ACHN (cell line): ENCODE data around the gene KLK7.

ENCODE experiments used
- DNase-seq: peaks from one replicate; pipeline ENCODE4 v3.0.0-alpha.2; 2015
- in situ Hi-C: cut with HindIII; loops from 2 replicates; pipeline ENCODE4 v1.10.0; 2017; ENCODE audit warnings: low sequenced_read_pairs, low pct_ligation_motif_present, low pct_unique_long_range_greater_than_20kb

KLK7 gene

DNA sequence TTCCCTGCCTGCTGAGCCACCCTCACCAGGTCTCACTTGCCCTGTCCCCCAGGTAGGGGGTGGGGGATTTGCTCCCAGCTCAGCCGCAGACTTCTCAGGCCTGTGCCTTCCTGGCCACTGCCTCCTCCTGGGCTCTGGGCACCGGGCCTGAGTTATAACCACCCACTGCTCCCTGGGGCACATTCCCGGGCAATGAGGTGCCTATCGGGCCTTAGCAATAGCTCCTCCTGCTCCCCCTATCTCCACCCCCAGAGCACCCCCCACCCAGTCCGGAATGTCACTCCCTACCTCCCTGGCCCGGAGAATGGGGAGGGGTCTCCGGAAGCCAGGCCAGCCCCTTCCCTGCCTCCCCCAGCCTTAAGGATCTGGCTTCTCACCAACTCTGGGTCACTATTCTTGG is 30.8 kb downstream of the KLK7 start, which contains the start of gene KLK5:
Gene KLK5, minus strand, starts transcription at position 129 of the 400 bp plus-strand sequence. CDS start 381 bp downstream, outside the sequence.
- in situ Hi-C loops = no loop called here

DNA sequence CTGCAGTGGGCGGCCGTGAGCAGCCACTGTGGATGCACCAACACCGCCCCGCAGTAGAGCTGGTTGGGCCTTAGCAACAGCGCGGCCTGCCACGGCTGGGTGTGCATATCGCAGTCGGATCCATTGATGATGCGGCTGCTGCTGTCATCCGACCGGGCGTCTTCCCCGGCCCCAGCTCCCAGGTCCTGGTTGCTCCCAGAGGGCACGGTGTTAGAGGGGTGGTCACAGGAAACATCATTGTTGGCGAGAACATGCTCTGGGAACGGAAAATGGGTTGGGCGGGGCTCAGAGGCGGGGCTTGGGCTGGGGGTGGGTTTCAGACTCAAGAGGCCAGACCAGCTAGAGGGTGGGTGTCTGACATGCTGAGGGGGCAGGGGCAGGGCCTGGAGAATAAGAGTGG is 33.9 kb downstream of the KLK7 start:
- DNase-seq = no peak
- in situ Hi-C loops = no loop called here

More for the DNA sequence above, 30.8 kb downstream of the KLK7 start, which contains the start of gene KLK5:
- no peak for DNase-seq

- in situ Hi-C loops = no loop called here
Observed at GRCh38 chr19:50947123-50947522, 36.6 kb downstream of the KLK7 start.

DNA sequence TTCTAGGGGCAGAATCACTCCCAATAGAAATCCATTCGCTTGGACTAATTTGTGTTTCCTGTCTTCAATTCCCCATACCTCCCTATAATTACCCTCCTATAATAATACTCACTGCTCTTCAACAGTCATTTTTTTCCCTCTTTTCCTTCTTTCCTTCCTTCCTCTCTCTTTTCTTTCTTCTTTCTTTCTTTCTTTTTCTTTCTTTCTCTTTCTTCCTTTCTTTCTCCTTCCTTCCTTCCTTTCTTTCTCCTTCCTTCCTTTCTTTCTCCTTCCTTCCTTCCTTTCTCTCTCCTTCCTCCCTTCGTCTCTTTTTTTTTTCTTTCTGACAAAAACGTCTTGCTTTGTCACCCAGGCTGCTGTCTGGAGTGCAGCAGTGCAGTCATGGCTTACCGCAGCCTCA is 38.9 kb downstream of the KLK7 start:
- in situ Hi-C loops = no loop called here
- no peak for DNase-seq

More at GRCh38 chr19:50947123-50947522, 36.6 kb downstream of the KLK7 start:
- no peak for DNase-seq

DNA sequence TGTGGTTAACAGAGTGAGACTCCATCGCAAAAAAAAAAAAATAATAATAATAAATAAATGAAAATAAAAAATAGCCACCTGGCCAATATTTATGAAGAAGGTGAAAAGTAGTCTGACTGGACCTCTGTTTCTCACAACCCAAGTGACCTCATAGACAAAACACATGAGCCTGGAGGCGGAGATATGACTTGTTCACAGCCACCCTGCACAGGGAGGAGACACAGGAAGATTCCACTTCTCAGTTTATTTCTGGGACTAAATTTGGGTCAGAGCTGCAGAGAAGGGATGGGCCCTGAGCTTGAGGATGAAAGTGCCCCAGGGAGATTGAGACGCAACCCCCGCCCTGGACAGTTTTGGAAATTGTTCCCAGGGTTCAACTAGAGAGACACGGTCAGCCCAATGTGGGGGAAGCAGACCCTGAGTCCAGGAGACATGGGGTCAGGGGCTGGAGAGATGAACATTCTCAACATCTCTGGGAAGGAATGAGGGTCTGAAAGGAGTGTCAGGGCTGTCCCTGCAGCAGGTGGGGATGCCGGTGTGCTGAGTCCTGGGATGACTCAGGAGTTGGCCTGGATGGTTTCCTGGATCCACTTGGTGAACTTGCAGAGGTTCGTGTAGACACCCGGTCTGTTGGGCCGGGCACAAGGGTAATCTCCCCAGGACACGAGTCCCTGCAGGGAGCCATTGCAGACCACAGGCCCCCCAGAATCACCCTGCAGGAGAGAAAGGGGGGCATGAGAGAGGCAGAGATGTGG is 40.5 kb downstream of the KLK7 start:
- DNase-seq = no peak
- in situ Hi-C loops = no loop called here

- in situ Hi-C loops = no loop called here
- no peak for DNase-seq
Observed at GRCh38 chr19:50939596-50939995, 44.1 kb downstream of the KLK7 start.

DNA sequence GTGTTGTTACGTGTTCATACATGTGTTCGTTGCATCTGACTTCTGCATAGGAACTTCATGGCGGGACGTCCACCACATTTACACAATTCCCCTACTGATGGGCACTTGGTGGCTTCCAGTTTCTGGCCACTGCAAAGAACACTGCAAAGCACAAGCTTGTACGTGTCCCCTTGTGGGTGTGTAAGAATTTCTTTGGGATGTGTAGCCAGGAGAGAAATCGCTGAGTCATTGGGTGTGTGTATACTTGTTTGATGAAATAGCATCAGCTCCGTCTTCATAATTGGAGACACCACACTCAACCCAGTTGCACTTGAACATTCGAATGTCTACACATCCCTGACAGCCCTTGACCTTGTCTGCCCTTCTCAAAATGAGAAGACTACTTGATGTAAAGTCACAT is 50.1 kb downstream of the KLK7 start:
- DNase-seq = no peak
- in situ Hi-C loops = no loop called here

- DNase-seq = no peak
- in situ Hi-C loops = no loop called here
Observed at GRCh38 chr19:50932690-50933083, 51.0 kb downstream of the KLK7 start.

DNA sequence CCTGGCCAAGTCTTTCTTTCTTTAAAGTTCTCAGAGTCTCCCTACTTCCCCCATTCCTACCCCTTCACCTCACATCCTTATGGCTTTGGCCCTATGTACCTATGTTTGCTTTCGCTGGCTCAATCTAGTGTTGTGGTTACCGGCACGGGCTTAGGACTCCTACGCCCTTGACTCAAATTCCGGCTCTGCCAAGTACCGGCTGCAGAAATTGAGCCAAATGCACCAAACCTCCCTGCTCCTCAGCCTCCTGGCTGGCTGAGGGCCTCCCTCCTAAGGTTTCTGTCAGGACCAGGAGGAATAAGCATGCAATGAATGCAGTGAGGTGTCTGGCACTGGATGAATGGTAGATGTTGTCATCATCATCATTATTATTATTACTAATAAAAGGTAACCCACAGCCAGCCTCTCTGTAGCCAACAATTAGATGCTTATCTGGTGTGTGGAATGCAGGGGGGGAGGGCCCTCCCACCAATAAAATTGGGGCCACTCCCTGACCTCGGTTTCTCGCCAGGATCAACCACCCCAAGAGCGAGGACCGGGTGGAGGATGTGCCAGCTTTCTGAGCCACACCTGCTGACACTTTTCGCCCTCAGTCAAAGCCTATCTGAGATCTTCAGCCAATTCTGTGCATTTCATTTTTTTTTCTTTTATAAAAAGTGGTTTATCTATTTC is 51.6 kb downstream of the KLK7 start:
- DNase-seq = no peak
- in situ Hi-C loops = no loop called here

DNA sequence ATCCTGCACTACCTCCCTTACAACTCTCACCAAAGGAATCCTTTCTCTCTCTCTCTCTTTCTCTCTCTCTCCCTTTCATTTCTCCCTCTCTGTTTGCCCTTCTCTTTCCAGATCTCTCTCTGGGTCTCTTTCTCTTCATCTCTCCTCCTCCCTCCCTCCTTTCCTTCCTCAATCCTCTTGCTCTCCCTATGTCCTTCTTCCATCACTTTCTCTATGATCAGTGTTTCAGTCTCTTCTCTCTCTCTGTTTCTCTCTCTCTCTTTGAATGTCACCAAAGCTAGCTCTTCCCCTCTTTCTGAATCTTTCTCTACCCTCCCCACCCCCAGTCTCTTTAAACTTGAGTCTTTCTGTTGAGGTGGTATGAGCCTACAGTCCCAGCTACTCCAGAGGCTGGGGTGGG is 52.7 kb downstream of the KLK7 start:
- in situ Hi-C loops = no loop called here
- no peak for DNase-seq

- no peak for DNase-seq
- in situ Hi-C loops = no loop called here
Observed at GRCh38 chr19:50928831-50929230, 54.9 kb downstream of the KLK7 start.
